HepG2 (cell line): ENCODE results near the gene WDR86.

Experiments
- ATF3 ChIP-seq: sonication (generic); formaldehyde crosslinking; IDR thresholded peaks from 2 replicates; pipeline ENCODE4 v1.4.0; 2020; ENCODE audit warnings: missing genetic modification reagents
- CTCF ChIP-seq: sonication (generic); formaldehyde crosslinking; IDR thresholded peaks from 2 replicates; pipeline ENCODE4 v1.5.0; 2020; ENCODE audit warnings: mild to moderate bottlenecking, missing genetic modification reagents, moderate library complexity
- ESRRA ChIP-seq: sonication (generic); formaldehyde crosslinking; IDR thresholded peaks from 2 replicates; pipeline ENCODE4 v1.5.1; 2020; ENCODE audit warnings: mild to moderate bottlenecking, low read depth, missing genetic modification reagents
- MLX ChIP-seq: IDR thresholded peaks from 2 replicates; pipeline ENCODE4 v1.6.1; 2016
- MXD4 ChIP-seq: IDR thresholded peaks from 2 replicates; pipeline ENCODE4 v1.6.1; 2016; ENCODE audit warnings: mild to moderate bottlenecking, missing biosample characterization, missing genetic modification reagents
- MYC ChIP-seq: sonication (generic); formaldehyde crosslinking; IDR thresholded peaks from 2 replicates; pipeline ENCODE4 v1.9.0; 2021; ENCODE audit warnings: missing genetic modification reagents, borderline replicate concordance
- NCOA5 ChIP-seq: sonication (generic); formaldehyde crosslinking; IDR thresholded peaks from 2 replicates; pipeline ENCODE4 v1.4.0; 2020; ENCODE audit warnings: missing genetic modification reagents
- NFE2L1 ChIP-seq: sonication (generic); formaldehyde crosslinking; IDR thresholded peaks from 2 replicates; pipeline ENCODE4 v1.4.0; 2020; ENCODE audit warnings: missing genetic modification reagents, mild to moderate bottlenecking, borderline replicate concordance
- POLR2A ChIP-seq, 2 experiments: IDR thresholded peaks; 2 replicates each; pipeline ENCODE4 v1.6.1; 2011; ENCODE audit warnings: low read depth in 2 of 2, low read length in 2 of 2, mild to moderate bottlenecking in 1 of 2, moderate library complexity in 1 of 2; ENCODE audit not compliant: insufficient read depth in 1 of 2
- STAT5B ChIP-seq: sonication (generic); formaldehyde crosslinking; IDR thresholded peaks from 2 replicates; pipeline ENCODE4 v1.4.0; 2020; ENCODE audit warnings: missing genetic modification reagents
- TAF1 ChIP-seq: sonication (generic); formaldehyde crosslinking; IDR thresholded peaks from 2 replicates; pipeline ENCODE4 v1.4.0; 2020; ENCODE audit warnings: missing genetic modification reagents
- ZBTB42 ChIP-seq: sonication (generic); formaldehyde crosslinking; IDR thresholded peaks from 2 replicates; pipeline ENCODE4 v1.5.0; 2020; ENCODE audit warnings: mild to moderate bottlenecking, missing genetic modification reagents
- ZNF616 ChIP-seq: sonication (generic); formaldehyde crosslinking; IDR thresholded peaks from 2 replicates; pipeline ENCODE4 v1.5.0; 2020; ENCODE audit warnings: low read depth, mild to moderate bottlenecking, missing genetic modification reagents
- TF ChIP-seq, protein P1 (sequence below): sonication (generic); formaldehyde crosslinking; IDR thresholded peaks from 2 replicates; pipeline ENCODE4 v1.4.0; 2020; ENCODE audit warnings: missing genetic modification reagents

DNA sequence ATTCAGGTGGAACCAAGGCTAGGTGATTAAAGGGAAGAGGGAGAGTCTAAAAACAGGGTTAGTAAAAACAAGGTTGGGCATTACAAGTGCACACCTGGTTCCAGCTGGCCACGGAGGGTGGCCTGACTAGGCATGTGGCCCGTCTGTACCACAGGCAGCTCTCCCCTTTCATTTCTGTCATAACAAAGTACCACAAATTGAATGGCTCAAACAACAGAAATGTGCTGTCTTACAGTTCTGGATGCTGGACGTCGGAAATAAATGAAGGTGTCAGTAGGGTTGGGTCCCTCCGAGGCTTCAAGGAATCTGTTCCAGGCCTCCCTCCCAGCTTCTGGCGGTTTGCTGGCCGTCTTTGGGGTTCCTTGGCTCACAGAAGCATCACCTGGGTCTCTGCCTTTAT, 13.4 kb upstream of the WDR86 start:
- TF ChIP-seq STAT5B (no peak), ESRRA (CRISPR knock-in tag) (no peak), NCOA5 (no peak), POLR2A (IDR thresholded peaks at IDR 0.05; ENCODE audit: insufficient read depth in 1 of 2, low read depth in 2 of 2, low read length in 2 of 2) (no peak), ZNF616 (no peak), TAF1 (CRISPR knock-in tag) (no peak), MXD4 (no peak), CTCF (CRISPR knock-in tag) (no peak), ZBTB42 (CRISPR knock-in tag) (no peak), ATF3 (CRISPR knock-in tag) (no peak), MLX (CRISPR knock-in tag) (no peak), MYC (CRISPR knock-in tag) (no peak), NFE2L1 (CRISPR knock-in tag) (no peak)
- TF ChIP-seq, protein P1, sequence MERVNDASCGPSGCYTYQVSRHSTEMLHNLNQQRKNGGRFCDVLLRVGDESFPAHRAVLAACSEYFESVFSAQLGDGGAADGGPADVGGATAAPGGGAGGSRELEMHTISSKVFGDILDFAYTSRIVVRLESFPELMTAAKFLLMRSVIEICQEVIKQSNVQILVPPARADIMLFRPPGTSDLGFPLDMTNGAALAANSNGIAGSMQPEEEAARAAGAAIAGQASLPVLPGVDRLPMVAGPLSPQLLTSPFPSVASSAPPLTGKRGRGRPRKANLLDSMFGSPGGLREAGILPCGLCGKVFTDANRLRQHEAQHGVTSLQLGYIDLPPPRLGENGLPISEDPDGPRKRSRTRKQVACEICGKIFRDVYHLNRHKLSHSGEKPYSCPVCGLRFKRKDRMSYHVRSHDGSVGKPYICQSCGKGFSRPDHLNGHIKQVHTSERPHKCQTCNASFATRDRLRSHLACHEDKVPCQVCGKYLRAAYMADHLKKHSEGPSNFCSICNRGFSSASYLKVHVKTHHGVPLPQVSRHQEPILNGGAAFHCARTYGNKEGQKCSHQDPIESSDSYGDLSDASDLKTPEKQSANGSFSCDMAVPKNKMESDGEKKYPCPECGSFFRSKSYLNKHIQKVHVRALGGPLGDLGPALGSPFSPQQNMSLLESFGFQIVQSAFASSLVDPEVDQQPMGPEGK (CRISPR knock-in tag), result no peak
